HG03280 (cell line): Measurements from ENCODE around the gene C14orf93.

Source experiments
- ATAC-seq: cut with Tn5 transposase; IDR thresholded peaks from one replicate; pipeline ENCODE4 v1.9.1; 2021; ENCODE audit warnings: mild to moderate bottlenecking, moderate library complexity; ENCODE audit not compliant: unreplicated experiment

Gene C14orf93, protein sequence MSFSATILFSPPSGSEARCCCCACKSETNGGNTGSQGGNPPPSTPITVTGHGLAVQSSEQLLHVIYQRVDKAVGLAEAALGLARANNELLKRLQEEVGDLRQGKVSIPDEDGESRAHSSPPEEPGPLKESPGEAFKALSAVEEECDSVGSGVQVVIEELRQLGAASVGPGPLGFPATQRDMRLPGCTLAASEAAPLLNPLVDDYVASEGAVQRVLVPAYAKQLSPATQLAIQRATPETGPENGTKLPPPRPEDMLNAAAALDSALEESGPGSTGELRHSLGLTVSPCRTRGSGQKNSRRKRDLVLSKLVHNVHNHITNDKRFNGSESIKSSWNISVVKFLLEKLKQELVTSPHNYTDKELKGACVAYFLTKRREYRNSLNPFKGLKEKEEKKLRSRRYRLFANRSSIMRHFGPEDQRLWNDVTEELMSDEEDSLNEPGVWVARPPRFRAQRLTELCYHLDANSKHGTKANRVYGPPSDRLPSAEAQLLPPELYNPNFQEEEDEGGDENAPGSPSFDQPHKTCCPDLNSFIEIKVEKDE

DNA sequence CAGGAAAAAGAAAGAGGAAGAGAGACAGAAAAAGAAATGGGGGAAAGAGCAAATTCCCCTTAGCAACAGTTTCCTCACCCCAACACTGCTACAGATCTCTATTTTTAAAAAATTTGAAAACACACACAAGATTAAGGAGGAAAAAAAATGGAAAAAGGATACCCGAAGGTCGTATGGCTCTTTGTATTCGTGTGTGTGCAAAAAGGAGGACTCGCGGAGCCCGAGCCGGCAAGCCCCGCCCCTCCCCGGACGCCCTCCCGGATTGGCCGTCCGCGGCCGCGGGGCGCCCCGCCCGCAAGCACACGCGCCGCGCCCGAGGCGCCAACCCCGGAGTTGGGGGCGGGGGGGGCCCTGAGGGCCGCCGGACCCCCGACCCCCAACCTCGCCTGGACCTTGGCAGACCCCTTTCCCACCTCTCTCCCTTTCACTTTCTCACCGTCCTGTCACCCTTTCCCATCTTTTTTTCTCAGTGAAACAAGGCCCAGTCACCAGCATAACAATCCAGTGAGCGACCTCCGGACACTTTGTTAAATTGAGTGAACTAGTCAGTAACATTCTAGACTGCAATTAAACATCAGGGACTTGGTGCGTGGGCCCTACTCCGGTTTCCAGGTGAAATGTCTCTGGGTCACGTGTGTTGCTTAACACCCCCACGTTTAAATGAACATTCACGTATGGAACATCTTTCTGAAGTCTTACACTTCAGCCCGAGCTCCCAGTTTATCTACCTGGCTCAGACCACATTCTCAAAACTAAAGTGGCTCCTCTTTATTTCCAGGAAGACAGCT is at the start of gene C14orf93:
C14orf93 (minus strand) TSS at position 205 of the 788 bp plus-strand sequence. CDS start 11,120 bp downstream, outside the sequence.
- peak; percentile 39 for ATAC-seq

DNA sequence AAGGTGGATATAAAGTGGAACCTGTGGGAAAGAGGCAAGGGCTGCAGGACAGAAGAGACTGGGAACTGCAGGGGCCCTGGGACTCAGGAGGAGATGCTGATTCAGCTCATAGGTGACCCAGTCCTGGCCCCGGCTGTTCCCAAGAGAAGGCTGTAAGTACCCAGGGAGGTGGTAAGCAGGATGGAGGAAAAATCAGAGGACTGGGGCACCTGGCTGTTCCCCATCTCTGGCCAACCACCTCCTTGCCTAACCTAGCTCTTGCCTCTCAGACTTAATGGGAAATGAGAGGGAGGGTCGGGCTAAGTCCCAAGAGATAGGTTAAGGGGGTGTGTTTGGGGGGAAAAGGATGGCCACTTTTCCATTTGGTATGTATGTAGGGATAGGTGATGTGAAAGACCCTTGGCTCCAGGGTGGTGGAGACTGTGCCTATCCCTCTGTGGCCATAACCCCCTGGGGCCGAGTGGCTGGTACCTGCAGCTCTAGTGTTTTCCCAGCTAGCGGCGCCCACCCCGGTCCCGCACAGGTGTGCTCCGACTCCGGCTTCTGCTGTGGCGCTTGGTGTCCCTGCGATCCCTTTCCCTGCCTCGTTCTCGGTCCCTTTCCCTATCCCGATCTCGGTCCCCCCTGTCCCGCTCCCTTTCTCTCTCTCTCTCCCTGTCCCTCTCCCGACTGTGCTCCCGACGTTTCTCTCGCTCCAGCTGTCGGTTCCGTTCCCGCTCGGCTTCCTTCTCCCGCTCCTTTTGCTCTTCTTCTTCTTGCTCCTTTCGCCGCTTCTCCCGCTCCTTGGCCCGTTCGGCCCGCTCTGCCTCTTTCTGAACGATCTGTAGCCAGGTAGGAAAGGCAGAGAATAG is 48.9 kb upstream of the C14orf93 start:
- ATAC-seq, result no peak

DNA sequence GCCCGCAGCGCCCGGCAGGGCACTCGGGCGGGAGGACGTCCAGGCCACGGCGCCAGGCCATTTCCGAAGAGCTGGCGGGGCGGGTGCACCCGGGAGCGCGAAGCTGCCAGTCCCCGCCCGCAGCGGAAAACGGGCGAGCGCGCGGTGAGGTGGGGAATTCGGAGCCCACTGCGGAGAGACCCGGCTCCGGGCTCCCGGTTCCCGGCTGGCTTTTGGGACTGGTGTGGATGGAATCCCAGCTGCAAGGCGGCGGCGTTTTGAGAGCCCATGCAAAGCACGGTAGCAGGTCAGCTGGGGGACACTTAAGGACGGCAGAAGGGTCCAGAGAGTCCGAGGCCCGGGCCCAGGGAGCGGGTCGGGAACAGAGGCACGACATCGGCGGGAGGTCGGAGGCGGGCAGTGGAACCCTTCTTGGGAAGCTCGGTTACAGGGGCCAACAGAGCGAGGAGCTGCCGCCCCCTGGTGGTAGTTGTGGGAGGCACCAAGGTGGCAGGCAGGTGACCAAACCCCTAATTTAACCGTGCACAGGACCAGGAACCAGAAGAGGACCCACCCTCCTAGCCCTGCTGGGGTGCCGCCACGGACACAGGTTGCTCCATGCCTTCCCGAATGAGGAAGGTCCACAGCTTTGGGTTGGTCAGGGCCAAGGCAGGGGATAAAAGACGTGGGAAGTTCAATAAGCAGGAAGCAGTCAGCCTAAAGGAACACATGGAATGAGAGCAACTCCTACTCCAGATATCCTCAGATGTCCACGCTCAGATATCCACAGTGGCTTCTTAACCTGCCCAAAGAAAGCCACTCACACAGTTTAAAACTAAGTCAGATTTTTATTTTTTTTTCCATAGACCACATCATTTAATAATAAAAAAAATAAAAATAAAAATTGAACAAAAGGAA is 48.1 kb upstream of the C14orf93 start:
- ATAC-seq, result peak; percentile 59

DNA sequence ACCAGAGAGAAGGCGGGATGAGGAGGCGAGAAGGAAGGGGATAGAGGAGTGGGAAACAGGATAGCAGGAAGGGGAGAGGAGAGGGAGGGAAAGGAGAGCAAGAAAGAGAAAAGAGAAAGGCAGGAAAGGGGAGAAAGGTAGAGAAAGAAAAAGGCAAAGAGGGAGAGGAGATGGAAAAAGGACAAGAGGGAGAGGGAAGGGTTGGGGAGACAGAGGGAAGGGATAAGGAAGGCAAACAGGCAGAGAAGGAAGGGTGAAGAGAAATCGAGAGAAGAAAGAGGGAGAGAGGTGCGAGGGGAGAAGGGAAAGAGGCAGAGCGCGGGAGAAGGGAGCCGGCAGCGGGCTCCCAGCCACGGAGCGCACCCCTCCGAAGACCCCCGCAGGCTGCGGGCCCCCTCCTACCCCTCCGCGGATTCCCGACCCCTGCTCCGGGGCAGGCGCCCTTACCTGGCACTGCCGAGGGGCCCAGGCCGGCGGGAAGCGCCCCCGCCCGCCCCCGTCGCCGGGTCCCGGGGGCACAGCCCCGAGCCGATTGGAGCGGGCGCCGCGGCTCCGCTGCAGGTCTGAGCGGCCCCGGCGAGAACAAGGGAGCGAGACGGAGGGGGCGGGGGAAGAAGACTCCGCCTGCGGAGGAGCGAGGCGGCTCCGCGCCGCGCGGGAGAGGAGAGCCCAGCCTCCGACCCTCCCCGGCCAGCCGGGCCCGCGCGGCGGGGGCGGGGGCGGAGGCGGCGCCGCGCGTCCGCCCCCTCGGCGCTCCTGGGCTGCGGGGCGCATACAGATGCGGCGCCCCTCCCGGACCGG is 47.2 kb upstream of the C14orf93 start, which contains the start of gene CDH24:
CDH24 (minus strand) TSS at position 565 of the 801 bp plus-strand sequence. CDS start 1,787 bp downstream, outside the sequence.
- peak; percentile 55 for ATAC-seq

DNA sequence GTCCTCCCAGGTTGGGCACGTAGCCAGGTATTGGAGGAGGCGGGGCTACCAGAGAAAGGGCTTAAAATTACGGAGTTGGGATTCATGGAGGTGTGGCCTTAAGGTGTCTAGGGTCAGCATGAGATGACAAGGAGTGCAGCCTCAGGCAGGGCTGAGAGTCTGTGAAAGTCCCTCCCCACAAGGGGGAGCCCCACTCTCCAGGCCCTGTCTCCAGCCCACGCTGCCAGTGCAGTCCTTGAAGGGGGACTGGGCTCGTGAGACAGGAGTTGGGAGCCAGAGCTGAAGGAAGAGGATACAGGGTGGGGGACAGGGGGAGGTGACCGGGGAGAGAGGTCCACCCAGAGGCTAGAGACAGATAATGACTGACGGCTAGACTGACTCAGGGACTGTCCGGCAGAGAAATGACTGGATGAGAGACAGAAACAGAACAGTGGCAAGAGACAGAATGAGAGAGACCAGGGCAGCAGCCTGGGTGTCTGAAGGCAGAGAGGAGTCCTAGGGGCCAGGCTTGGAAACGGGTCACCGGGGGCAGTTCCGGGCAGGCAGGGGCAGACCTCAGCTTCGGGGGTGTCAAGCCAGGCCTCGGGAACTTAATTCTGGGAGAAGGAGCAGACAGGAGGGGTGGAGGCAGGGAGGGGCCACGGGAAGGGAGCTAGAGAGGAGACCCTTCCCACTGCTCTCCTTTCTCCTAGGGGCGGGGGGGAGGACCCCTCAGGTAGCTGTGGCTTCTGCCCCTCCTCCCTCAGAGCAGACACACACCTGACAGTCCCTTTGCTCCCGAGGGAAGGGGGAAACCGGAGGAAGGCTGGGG is 46.4 kb upstream of the C14orf93 start:
- peak; percentile 47 for ATAC-seq

DNA sequence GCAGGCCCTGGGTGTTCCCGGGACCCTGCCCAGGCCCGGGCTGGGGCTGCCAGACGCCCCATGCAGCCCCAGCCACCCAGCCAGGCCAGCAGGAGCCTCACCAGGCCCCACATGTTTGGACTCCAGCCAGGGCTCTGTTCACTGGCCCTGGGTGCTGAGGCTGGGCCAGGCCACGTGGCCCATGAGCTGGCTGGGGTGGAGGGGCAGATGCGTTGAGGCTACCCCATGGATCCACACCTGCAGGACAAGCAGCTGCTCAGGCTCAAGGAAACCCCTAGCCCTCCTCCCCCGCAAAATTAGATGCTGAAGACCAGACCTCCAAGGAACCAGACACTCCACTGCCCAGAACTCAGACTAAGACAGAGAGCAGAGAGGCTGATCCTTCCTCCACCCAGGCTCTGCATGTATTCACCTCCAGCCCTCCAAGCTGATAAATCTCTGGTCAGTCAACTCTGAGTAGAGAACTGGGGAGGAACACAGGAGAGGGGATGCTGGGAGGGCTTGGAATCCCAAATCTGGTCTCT is 45.7 kb upstream of the C14orf93 start:
- ATAC-seq, result no peak

DNA sequence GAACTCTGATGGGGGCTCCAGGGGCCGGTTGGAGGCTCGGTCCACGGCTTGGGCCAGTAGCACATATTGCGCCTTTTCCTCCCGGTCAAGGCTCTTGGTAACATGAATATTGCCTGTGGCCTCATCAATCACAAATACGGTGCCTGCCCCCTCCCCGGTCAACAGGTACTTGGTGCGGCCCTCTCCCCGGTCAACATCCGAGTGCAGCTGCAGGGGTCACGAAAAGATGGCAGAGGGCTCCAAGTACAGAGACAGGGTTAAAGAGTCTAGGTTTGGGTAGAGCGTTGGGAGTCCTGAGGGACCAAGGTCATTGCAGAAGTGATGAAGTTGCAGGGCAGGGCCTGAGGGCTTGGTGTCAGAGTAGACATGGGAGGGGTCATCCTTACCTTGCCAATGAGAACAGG is 45.2 kb upstream of the C14orf93 start:
- ATAC-seq, result no peak

DNA sequence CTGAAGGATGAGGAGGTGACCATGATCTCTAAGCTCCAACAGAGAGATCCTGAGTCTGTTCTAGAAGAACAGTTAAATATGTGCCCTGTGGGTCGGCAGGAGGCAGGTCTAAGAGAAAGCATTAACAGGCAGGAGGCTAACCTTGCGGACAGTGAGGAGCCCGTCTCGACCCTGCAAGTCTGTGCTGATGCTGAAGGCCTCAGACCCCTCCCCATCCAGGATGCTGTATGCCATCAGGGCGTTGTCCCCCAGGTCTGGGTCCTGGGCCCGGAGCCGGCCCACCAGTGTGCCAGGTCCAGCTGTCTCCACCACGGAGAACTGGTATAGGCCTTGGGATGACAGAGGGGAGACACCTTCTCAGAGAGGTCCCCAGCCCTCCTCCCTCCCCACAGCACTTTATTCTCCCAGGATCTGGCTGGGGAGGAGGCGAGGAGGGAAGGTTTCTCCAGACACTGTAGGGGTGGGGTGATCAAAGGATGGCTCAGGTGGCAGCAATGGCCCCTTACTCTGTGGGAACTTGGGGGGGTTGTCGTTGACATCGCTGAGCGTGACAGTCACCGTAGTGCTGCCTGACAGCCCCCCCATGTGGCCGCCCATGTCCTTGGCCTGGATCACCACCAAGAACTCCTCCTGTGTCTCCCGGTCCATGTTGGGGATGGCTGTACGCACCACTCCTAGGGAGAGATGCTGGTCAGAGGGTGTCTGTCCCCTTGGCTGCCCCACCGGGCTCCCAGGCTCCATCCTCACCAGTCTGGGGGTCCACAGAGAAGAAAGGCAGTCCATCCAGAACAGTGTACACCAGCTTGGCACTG is 44.3 kb upstream of the C14orf93 start:
- ATAC-seq, result no peak

DNA sequence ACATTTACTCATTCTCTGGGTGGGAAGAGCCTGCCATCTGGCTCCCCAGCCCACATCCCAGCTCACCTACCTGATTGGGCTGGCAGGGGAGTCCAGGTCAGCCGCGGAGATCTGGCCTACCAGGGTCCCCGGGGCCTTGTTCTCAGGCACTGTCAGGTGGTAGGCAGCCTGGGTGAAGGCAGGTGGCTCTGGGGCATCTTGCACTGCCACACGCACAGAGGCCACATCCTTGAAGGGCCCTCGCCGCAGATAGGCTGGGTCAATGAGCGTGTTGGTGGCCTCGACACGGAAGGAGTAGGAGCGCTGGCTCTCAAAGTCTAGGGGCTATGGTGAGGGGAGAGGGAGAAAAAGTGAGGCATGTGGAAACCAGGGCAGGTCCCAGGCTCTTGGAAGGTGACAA is 43.5 kb upstream of the C14orf93 start:
- no peak for ATAC-seq

DNA sequence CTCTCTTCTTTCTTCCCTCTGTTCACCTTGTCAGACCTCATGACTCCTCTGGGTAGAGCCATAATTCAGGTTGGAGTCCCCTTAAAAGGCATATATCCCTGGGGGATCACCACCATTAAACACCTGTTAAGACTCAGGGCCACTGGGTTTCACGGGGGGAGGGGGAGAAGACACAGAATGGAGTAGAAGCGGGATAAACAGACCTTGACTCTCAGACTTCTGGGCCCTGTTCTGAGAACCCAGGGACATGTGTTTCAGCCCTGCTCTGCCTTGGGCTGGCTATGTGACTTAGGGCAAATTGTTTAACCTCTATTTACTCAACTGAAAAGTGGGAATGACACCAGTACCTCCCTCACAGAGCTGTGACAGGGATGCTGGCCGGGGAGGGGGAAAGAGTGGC is 42.7 kb upstream of the C14orf93 start:
- ATAC-seq, result no peak

DNA sequence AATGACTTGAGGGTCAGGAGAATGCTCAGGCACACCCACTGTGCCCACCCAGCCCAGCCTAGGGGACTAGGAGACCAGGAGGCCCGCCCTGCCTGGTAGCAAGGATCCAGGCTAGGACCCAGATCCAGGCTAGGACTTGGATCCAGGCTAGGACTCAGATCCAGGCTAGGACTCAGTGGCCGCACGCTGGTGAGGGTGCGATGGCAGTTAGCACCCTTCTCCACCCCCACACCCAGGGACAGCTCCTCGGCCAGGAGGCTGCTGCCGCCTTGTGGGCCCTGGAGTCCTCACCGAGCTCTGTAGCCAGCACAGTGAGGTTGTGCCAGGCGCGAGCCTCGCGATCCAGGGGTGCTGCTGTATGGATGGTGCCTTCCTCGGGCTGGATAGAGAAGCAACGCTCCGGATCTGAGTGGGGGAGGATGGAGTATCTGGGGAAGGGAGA is 42.3 kb upstream of the C14orf93 start:
- ATAC-seq, result no peak

DNA sequence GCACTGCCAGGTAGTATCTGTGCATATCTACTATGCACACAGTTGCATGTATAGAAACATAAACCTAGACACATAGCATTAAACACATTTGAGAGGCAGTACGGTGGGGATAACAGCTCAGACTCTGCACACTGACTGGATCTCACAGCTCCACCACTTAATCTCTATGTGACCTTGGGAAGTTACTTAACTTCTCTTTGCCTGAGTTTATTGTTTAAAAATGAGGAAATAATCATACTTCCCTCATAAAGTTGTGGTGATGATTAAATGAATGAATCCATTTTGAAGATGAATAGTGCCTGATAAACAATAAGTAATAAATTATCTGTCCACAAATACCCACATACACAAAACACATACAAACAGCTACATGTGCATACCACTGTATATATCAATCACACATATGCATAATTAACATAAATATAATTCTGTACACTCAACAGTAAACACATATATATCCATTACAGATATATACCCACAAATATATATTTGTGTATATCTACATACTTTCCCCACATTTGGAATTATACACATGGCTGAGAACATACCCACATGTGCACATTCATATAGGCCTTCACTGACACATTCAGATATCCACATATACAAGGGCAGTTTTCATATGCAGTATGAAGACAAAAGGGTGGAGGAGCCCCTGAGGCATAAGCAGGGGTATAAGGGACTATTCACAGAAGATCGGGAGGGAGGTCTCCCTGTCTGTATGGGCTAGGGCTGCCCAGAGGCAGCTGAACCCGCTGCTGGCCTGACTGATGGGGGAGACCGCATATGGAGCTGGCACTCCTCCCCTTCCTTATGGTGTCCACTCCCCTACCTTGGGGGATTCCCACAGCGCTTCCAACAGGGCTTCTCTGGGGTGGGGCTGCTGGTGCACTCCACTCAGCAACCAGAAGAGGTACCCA is 41.5 kb upstream of the C14orf93 start:
- ATAC-seq, result no peak

DNA sequence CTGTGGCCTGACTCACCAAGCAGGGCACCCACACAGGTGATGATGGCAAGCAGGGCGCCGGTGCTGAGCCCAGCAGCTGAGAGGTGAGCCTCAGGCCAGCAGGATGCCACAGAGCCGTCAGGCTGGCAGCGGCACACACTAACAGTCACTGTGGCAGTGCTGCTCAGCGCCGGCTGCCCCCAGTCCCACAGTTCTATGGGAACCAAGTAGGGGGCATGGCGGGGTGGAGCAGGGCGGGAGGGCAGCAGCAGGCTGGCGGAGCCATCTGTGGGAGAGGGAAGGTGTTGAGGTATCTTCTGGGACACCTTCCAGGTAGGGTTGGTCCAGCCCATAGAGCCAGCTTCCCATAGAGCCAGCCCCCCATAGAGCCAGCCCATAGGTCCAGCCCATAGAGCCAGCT is 39.1 kb upstream of the C14orf93 start:
- no peak for ATAC-seq

DNA sequence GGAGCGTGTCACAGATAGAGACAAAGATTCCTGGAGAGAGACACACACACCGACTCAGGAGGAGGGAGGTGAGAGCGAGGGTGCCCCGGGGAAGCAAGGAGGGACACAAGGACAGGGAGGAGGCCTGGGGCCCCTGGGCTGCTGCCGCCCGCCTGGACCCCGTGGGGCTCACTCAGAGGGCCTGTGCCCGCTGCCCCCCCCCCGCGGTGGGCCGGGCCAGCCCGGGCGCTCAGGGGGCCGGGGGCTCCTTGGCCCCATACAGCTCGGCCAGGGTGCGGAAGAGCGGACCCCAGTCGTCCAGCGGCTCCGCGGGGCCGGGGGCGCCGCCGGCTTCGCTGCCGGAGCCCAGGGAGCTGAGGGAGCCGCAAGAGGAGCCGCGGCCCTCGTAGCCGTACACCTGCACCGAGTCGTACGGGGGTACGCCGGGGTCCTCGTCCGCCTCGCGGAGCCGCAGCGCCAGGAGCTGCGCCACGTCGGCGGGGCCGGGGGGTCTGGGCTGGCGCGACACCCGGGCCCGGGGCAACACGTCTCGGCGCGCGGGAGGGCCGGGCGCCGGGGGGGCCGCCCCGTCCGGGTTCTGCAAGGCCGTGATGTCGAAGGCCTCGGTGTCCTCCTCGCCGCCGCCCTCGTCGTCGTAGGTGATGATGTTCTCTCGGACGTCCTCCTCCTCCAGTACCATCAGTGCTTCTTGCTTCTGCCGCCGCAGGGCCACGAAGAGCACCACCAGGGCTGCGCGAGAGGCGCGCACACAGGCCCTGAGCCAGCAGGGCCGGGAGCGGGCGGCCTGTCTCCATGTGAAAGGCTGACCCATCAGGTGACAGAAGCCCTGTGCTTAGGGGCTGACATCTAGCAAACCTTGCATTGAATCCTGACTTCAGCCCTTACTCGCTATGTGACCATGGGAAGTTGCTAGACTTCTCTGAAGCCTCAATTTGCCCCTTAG is 38.1 kb upstream of the C14orf93 start:
- no peak for ATAC-seq
